ENCODE results near the gene FAM89A. TPM values are rescaled to one million over a fixed set of nuclear protein-coding genes. Genes with fewer than 3 reads are reported as not detected.

FAM89A gene
- total RNA-seq, 1 donor from 2014 or later = 16.0 TPM

GRCh38 chr1:230975636-230976035 lies 64.4 kb downstream of the FAM89A start:
- Mint-ChIP-seq H3K36me3 (ENCODE audit: low read depth) (no peaks in the 10 kb centered on the region), H3K27me3 (ENCODE audit: low read depth) (no peaks in the 10 kb centered on the region), H3K27ac (ENCODE audit: unreplicated experiment) (no peak overlapping the region), H3K9me3 (no peaks in the 10 kb centered on the region), H3K4me1 (peaks cover 24% of the 10 kb centered on the region), H3K4me3 (peak overlapping the region; percentile 83)
- TF ChIP-seq, protein P1, sequence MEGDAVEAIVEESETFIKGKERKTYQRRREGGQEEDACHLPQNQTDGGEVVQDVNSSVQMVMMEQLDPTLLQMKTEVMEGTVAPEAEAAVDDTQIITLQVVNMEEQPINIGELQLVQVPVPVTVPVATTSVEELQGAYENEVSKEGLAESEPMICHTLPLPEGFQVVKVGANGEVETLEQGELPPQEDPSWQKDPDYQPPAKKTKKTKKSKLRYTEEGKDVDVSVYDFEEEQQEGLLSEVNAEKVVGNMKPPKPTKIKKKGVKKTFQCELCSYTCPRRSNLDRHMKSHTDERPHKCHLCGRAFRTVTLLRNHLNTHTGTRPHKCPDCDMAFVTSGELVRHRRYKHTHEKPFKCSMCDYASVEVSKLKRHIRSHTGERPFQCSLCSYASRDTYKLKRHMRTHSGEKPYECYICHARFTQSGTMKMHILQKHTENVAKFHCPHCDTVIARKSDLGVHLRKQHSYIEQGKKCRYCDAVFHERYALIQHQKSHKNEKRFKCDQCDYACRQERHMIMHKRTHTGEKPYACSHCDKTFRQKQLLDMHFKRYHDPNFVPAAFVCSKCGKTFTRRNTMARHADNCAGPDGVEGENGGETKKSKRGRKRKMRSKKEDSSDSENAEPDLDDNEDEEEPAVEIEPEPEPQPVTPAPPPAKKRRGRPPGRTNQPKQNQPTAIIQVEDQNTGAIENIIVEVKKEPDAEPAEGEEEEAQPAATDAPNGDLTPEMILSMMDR (conservative IDR thresholded peaks at IDR 0.05) = no peak
- no peak for DNase-seq (ENCODE audit: low read depth, low spot score)

DNA sequence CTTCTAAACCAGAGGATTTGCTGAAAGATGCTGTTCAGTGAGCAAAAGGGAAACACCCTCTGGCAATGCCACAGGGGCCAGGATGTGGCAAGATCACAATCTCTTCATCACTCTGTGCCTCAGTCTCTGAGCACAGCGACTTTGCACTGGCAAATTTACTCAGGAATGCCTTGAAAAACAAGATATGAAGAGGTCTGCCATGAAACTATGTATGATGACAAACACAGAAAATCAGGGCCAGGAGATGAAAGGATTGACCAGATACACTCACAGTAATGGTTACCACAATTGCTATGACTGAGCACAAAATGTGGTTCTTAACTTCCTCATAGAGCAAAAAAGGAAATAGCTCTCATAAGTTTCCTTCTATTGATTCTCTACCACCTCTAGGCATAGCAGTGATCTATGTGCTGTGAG lies 67.2 kb downstream of the FAM89A start:
- Mint-ChIP-seq H3K27ac (ENCODE audit: unreplicated experiment) (no peak overlapping the region), H3K27me3 (ENCODE audit: low read depth) (no peaks in the 10 kb centered on the region), H3K9me3 (no peaks in the 10 kb centered on the region), H3K36me3 (ENCODE audit: low read depth) (no peaks in the 10 kb centered on the region), H3K4me3 (no peak overlapping the region), H3K4me1 (peaks cover 8% of the 10 kb centered on the region)
- TF ChIP-seq, protein P1 (conservative IDR thresholded peaks at IDR 0.05) = no peak
- no peak for DNase-seq (ENCODE audit: low read depth, low spot score)

- no peak overlapping the region for H3K27ac Mint-ChIP-seq (ENCODE audit: unreplicated experiment)
- no peaks in the 10 kb centered on the region for H3K9me3 Mint-ChIP-seq
- H3K4me1 Mint-ChIP-seq = no peaks in the 10 kb centered on the region
- no peaks in the 10 kb centered on the region for H3K36me3 Mint-ChIP-seq (ENCODE audit: low read depth)
- DNase-seq (ENCODE audit: low read depth, low spot score) = no peak
- H3K4me3 Mint-ChIP-seq = no peak overlapping the region
- TF ChIP-seq, protein P1 (conservative IDR thresholded peaks at IDR 0.05) = no peak
- no peaks in the 10 kb centered on the region for H3K27me3 Mint-ChIP-seq (ENCODE audit: low read depth)
These were observed 68.3 kb downstream of the FAM89A start for GRCh38 chr1:230971771-230972170.

DNA sequence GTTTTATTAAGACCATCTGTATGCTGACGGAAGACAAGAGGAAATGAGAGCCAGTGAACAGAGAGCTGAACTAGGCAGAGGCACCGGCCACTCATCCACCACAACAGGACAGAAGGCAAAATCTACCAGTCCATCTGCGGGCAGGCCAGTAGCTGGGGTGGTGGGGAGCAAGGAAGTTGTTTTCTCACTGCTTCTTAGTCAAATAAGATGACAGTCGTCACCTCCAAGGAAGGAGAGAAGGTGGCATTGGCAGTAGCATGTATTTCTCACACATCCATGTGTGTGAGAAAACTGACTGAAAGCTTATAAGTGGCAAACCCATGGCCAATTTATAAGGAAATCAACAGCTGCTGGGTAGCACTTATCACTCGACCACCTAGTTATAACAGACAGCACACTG lies 69.6 kb downstream of the FAM89A start:
- no peak for DNase-seq (ENCODE audit: low read depth, low spot score)
- no peaks in the 10 kb centered on the region for H3K9me3 Mint-ChIP-seq
- no peak overlapping the region for H3K4me3 Mint-ChIP-seq
- H3K27me3 Mint-ChIP-seq (ENCODE audit: low read depth) = no peaks in the 10 kb centered on the region
- no peak overlapping the region for H3K27ac Mint-ChIP-seq (ENCODE audit: unreplicated experiment)
- TF ChIP-seq, protein P1 (conservative IDR thresholded peaks at IDR 0.05) = no peak
- H3K36me3 Mint-ChIP-seq (ENCODE audit: low read depth) = no peaks in the 10 kb centered on the region
- no peaks in the 10 kb centered on the region for H3K4me1 Mint-ChIP-seq

Other genes starting within 250 kb of the FAM89A start
- 73.3 and 73.5 TPM in 2 replicates for gene C1orf198, start 171.7 kb downstream of the FAM89A start, total RNA-seq
- 19.7 and 20.9 TPM in 2 replicates for gene TTC13, start 61.4 kb downstream of the FAM89A start, total RNA-seq
- 19.2 and 19.5 TPM in 2 replicates for gene ARV1, start 61.2 kb downstream of the FAM89A start, total RNA-seq
- 1.6 and 1.9 TPM in 2 replicates for gene TRIM67, start 121.8 kb upstream of the FAM89A start, total RNA-seq
- 69.2 and 70.3 TPM in 2 replicates for gene GNPAT, start 201.0 kb upstream of the FAM89A start, total RNA-seq